A549 treated with ZK216348 at 1 μM for 4 hours (cell line): ENCODE results near the gene WDR48. TPM values are rescaled to one million over a fixed set of nuclear protein-coding genes. Genes with fewer than 3 reads are reported as not detected.

Source experiments
- total RNA-seq: library from RNA; stranded (reverse); fragments of 200-300 nt; extraction: Qiagen RNA extraction; gene quantifications from 5 replicates; pipeline ENCODE4 v1.2.3, GENCODE V29; 2022; ENCODE audit warnings: low read depth

Gene WDR48
- total RNA-seq: 16.0 to 24.9 TPM (median 24.2 TPM) in 5 replicates

DNA sequence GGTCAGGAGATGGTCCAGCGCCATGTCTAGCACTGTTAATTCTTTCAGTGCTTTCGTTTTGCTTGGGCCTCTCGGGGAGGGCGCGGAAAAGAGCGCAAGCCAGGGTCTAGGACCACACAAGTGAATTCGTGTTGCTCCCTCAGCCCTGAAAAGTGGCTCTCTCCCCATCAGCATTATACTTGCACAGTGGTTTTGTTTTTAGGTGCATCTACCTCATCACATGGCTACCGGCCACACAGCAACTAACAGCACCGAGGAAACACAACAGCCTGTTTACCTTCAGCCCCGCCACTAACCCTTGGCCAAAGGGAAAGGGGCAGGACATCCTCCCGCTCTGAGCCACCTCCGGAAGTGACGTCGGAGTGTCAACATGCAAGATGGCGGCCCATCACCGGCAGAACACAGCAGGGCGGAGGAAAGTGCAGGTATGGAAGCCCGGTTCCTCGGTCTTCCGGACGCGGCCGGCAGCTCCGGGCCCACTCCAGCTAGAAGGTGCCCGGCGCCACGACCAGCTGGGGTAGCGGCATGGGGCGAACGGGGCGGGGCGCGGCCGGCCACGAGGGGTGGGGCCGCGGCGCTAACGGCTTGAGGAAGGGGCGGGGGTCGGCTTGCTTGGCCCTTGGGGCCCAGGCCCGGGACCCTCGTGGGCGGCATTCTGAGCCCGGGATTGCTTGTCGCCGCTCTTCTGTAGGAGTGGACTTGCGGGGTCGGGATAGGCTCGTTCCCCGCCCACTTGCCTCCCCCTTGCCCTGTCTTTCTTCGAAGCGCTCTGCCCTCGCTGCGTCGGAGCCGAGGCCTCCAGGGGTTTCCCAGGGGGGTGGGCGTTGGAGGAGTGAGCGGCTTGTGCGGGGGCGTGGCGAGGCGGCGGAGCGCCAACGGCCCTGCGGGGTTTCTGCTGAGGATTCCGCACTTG, at the start of gene WDR48, which contains the start of gene SCN11A:
Gene WDR48 (plus strand): TSS at position 368 of the 913 bp plus-strand sequence. CDS start 10 bp downstream, at position 378.
Gene SCN11A (minus strand): TSS at position 296 of the 913 bp plus-strand sequence. CDS start 101,582 bp downstream, outside the sequence.

DNA sequence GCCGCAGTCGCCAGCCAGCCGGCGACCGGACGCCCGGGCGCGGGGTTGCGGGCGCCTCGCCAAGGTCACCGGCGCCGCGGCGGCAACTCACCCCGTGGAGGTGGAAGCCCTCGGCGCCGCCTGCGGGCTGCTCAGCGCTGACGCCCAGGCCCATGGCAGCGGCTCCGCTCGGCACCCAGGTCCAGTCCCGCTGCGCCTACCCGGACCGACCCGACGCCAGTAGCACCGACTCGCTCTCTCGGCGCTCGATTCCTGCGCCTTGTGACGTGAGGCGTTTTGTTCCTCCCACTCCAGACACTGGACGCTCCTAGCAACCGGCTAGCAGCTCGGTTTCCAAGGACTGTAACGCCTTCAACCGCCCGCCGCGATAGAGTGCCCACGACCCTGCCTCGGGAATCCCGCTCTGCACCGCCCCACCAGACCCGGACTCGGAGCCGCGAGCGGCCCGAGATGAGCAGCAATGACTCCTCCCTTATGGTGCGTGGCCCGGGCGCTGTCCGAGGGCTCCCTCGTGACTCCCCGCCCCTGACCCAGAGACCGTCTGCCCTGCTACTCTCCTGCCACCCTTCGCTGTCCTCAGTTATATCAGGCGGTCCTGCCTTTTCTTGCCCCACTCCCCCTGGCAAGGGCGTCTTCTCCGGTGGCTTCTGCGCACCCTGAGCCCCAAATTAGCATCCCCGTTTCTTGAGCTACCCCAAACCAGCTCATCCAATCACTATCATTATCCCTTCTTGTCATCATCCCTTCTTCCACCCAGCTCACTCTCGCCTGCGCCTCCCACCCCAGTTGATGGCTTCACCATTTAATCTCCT, 55.8 kb downstream of the WDR48 start, which contains the start of the genes GORASP1 and TTC21A:
Gene GORASP1 (minus strand): TSS at position 240 of the 812 bp plus-strand sequence. CDS start 86 bp downstream, at position 154.
Gene TTC21A (plus strand): TSS at position 293 of the 812 bp plus-strand sequence. CDS start 158 bp downstream, at position 451.

Other genes with a start within 250 kb of the WDR48 start
- gene SCN10A, start 235.8 kb upstream of the WDR48 start, total RNA-seq: not detected in 5 replicates
- 0.02 TPM in 2 of 5 replicates, not detected in the others for gene SCN11A, start 72 bp upstream of the WDR48 start, total RNA-seq
- 24.0 to 39.8 TPM (median 32.8 TPM) in 5 replicates for gene GORASP1, start 55.6 kb downstream of the WDR48 start, total RNA-seq
- 1.2 to 2.9 TPM (median 2.1 TPM) in 5 replicates for gene TTC21A, start 55.7 kb downstream of the WDR48 start, total RNA-seq
- 12.6 to 18.6 TPM (median 16.4 TPM) in 5 replicates for gene CSRNP1, start 101.6 kb downstream of the WDR48 start, total RNA-seq
- 0.02 to 0.18 TPM (median 0.06 TPM) in 5 replicates for gene XIRP1, start 140.6 kb downstream of the WDR48 start, total RNA-seq
- not detected in 5 replicates for gene CX3CR1, start 228.0 kb downstream of the WDR48 start, total RNA-seq